CD14-positive monocyte (primary cell): ENCODE measurements around the gene UBE2G2. TPM values are rescaled to one million over a fixed set of nuclear protein-coding genes. Genes with fewer than 3 reads are reported as not detected.

Source experiments
- DNase-seq, 3 donors: peaks; one replicate each; pipeline ENCODE4 v3.0.0-alpha.2; 2011 to 2022
- H2AFZ ChIP-seq: 2 replicates; pipeline ENCODE4 v1.6.0; 2012; ENCODE audit warnings: mild to moderate bottlenecking, low read depth, low read length, inconsistent platforms; ENCODE audit not compliant: insufficient read depth, poor library complexity, severe bottlenecking
- H3K27ac ChIP-seq, 2 donors: 1 replicate in 1 of 2; 2 replicates in 1 of 2; pipeline ENCODE4 v1.5.1; 2012 to 2013; ENCODE audit warnings: low read length in 2 of 2, control low read depth in 1 of 2, inconsistent platforms in 1 of 2, low read depth in 1 of 2, mild to moderate bottlenecking in 1 of 2
- H3K27me3 ChIP-seq, 2 donors: one replicate each; pipeline versions ENCODE4 v1.6.0 to v1.6.1; 2011 to 2013; ENCODE audit warnings: low read length in 2 of 2; ENCODE audit not compliant: control insufficient read depth in 2 of 2, insufficient read depth in 2 of 2
- H3K36me3 ChIP-seq, 2 donors: replicated peaks in 1 of 2; 1 replicate in 1 of 2; 2 replicates in 1 of 2; pipeline versions ENCODE4 v1.5.1 to v1.6.1; 2012 to 2013; ENCODE audit warnings: low read length in 2 of 2, control low read depth in 1 of 2, inconsistent platforms in 1 of 2, mild to moderate bottlenecking in 1 of 2; ENCODE audit not compliant: insufficient read depth in 2 of 2, control insufficient read depth in 1 of 2
- H3K4me1 ChIP-seq, 2 donors: 1 replicate in 1 of 2; 2 replicates in 1 of 2; pipeline versions ENCODE4 v1.5.1 to v1.6.1; 2012 to 2013; ENCODE audit warnings: low read length in 2 of 2, control low read depth in 1 of 2, inconsistent platforms in 1 of 2, mild to moderate bottlenecking in 1 of 2, moderate library complexity in 1 of 2; ENCODE audit not compliant: insufficient read depth in 2 of 2, control insufficient read depth in 1 of 2
- H3K4me2 ChIP-seq: replicated peaks from 2 replicates; pipeline ENCODE3; 2012; ENCODE audit warnings: low read length, moderate library complexity, mild to moderate bottlenecking; ENCODE audit not compliant: poor library complexity, severe bottlenecking; ENCODE audit errors: extremely low read depth
- H3K4me3 ChIP-seq, 3 experiments: fragments of 200-600 bp in 1 of 3; sonication (generic) in 1 of 3; replicated peaks in 1 of 3; 1 replicate in 2 of 3; 2 replicates in 1 of 3; pipeline ENCODE4 v1.5.1; 2011 to 2013; ENCODE audit warnings: low read length in 3 of 3, mild to moderate bottlenecking in 3 of 3, control low read depth in 2 of 3, low read depth in 2 of 3, inconsistent platforms in 1 of 3, moderate library complexity in 1 of 3
- H3K79me2 ChIP-seq: 2 replicates; pipeline ENCODE4 v1.6.0; 2012; ENCODE audit warnings: mild to moderate bottlenecking, control low read depth, inconsistent platforms, low read length, moderate library complexity; ENCODE audit not compliant: insufficient read depth
- H3K9ac ChIP-seq: 2 replicates; pipeline ENCODE4 v1.6.0; 2017; ENCODE audit warnings: low read length, mild to moderate bottlenecking; ENCODE audit not compliant: insufficient read depth, poor library complexity, severe bottlenecking
- H3K9me3 ChIP-seq, 2 donors: replicated peaks in 1 of 2; 1 replicate in 1 of 2; 2 replicates in 1 of 2; pipeline versions ENCODE4 v1.5.1 to v1.6.1; 2012 to 2013; ENCODE audit warnings: low read length in 2 of 2, control low read depth in 1 of 2; ENCODE audit not compliant: control insufficient read depth in 1 of 2, insufficient read depth in 1 of 2
- H4K20me1 ChIP-seq: 2 replicates; pipeline ENCODE4 v1.6.0; 2012; ENCODE audit warnings: mild to moderate bottlenecking, low read length, control low read depth, moderate library complexity; ENCODE audit not compliant: insufficient read depth
- H3K27ac Mint-ChIP-seq, 7 donors: one replicate each; pipeline ENCODE4 v1.8.0; 2020; ENCODE audit warnings: mild to moderate bottlenecking in 7 of 7, mixed read lengths in 7 of 7, moderate library complexity in 6 of 7, inconsistent platforms in 2 of 7
- H3K27me3 Mint-ChIP-seq, 3 donors: one replicate each; pipeline ENCODE4 v1.8.0; 2021 to 2022; ENCODE audit warnings: low read depth in 3 of 3, mild to moderate bottlenecking in 3 of 3, mixed read lengths in 3 of 3, moderate library complexity in 3 of 3, inconsistent platforms in 1 of 3
- H3K36me3 Mint-ChIP-seq, 2 donors: one replicate each; pipeline ENCODE4 v1.8.0; 2020; ENCODE audit warnings: mixed read lengths in 2 of 2, inconsistent platforms in 1 of 2, mild to moderate bottlenecking in 1 of 2
- H3K4me1 Mint-ChIP-seq: one replicate; pipeline ENCODE4 v1.8.0; 2020; ENCODE audit warnings: mild to moderate bottlenecking, mixed read lengths
- H3K4me3 Mint-ChIP-seq, 2 donors: one replicate each; pipeline ENCODE4 v1.8.0; 2020; ENCODE audit warnings: mild to moderate bottlenecking in 2 of 2, mixed read lengths in 2 of 2, moderate library complexity in 1 of 2
- H3K9me3 Mint-ChIP-seq, 7 donors: one replicate each; pipeline ENCODE4 v1.8.0; 2020 to 2022; ENCODE audit warnings: mixed read lengths in 7 of 7, mild to moderate bottlenecking in 6 of 7, moderate library complexity in 6 of 7, inconsistent platforms in 2 of 7
- WGBS: methylation state at CpG from one replicate; pipeline ENCODE4 v1.1.5; 2013; ENCODE audit warnings: missing lambda C conversion rate; ENCODE audit not compliant: insufficient coverage; 5-methylcytosine and 5-hydroxymethylcytosine counted together
- intact Hi-C, 2 donors: fragments of 100-400 bp; cut with micrococcal nuclease; formaldehyde crosslinking; loops; one replicate each; pipeline versions ENCODE4 v1.15.0 to v1.15.1; 2023
- polyA plus RNA-seq, 3 donors: library from polyadenylated mRNA; depleted of rRNA in 1 of 3; unstranded in 2 of 3; stranded (reverse) in 1 of 3; fragments of 300-500 nt in 2 of 3; fragments of >200 nt in 1 of 3; fragmentation: Illumina TruSeq in 2 of 3; gene quantifications; 1 replicate in 2 of 3; 2 replicates in 1 of 3; pipeline ENCODE4 v1.2.3, GENCODE V29; 2012 to 2021
- TF ChIP-seq, protein P1 (sequence below): fragments of 200-600 bp; IDR thresholded peaks from one replicate; pipeline ENCODE4 v1.8.0; 2022; ENCODE audit warnings: antibody characterized with exemption, mild to moderate bottlenecking

Gene UBE2G2
- polyA plus RNA-seq, 3 donors: 22.5 to 123 (median 31.0) TPM

DNA sequence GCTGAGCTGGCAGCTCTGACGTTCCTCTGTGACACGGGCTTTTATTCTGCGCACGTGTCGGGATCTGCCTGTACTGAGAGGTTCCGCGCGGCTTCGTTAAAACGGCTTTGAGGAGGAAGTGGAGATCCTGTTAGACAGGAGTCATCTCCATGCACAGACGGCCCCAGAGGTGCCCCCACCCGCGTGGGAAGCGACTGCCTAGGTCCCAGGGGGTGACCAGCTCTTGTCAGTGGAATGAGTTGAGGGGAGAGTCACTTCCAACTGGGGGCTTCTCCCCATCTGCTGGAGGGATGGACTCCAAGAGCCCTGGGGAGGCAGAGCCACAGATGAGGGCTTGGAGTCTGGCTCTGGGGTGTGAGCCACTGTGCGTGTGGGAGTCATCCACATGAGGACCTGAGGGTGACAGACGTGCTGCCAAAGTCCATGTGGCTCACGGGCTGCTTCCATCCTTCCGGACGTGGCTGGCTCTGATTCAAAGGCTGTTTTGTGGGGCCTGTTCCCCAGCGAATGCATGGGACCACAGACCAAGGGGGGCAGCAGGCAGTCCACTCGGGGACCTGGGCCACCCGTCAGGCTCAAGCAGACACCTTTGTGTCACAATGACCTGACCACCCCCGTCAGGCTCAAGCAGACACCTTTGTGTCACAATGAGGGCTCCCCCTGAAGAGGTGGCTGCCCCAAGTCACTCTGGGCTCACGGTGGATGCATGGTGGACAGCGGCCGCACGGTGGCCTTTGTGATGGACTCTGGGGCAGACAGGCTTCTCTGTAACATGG, 45.1 kb upstream of the UBE2G2 start:
- H3K4me1 Mint-ChIP-seq: peaks cover 44% of the 10 kb centered on the region
- intact Hi-C loops: no loop called here
- H3K4me1 ChIP-seq: peaks cover 40 to 54% of the 10 kb centered on the region in 2 donors
- H3K9me3 Mint-ChIP-seq: no peaks in the 10 kb centered on the region
- H3K27ac ChIP-seq: peak overlapping the region; percentile 72 to 85
- peak overlapping the region; percentile 71 for H3K9ac ChIP-seq
- H3K4me2 ChIP-seq: peak overlapping the region; percentile 79
- H3K4me3 ChIP-seq: peak overlapping the region in 1 of 3 experiments; percentile 69
- WGBS: 32% methylated on average over 26 of the region's 27 CpGs
- H3K36me3 ChIP-seq: peaks cover 32% of the 10 kb centered on the region in 2 donors
- H2AFZ ChIP-seq: no peak overlapping the region
- H3K4me3 Mint-ChIP-seq: peak overlapping the region; percentile 68 to 80
- H3K27me3 Mint-ChIP-seq: peaks cover 2 to 10% (median 4%) of the 10 kb centered on the region in 3 donors
- TF ChIP-seq, protein P1, sequence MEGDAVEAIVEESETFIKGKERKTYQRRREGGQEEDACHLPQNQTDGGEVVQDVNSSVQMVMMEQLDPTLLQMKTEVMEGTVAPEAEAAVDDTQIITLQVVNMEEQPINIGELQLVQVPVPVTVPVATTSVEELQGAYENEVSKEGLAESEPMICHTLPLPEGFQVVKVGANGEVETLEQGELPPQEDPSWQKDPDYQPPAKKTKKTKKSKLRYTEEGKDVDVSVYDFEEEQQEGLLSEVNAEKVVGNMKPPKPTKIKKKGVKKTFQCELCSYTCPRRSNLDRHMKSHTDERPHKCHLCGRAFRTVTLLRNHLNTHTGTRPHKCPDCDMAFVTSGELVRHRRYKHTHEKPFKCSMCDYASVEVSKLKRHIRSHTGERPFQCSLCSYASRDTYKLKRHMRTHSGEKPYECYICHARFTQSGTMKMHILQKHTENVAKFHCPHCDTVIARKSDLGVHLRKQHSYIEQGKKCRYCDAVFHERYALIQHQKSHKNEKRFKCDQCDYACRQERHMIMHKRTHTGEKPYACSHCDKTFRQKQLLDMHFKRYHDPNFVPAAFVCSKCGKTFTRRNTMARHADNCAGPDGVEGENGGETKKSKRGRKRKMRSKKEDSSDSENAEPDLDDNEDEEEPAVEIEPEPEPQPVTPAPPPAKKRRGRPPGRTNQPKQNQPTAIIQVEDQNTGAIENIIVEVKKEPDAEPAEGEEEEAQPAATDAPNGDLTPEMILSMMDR: no peak
- peaks cover 50% of the 10 kb centered on the region for H4K20me1 ChIP-seq
- peak overlapping the region; percentile 86 to 94 (median 88) for H3K27ac Mint-ChIP-seq
- peak; percentile 88 to 91 (median 88) for DNase-seq
- no peaks in the 10 kb centered on the region for H3K27me3 ChIP-seq
- H3K36me3 Mint-ChIP-seq: peaks cover 30 to 41% of the 10 kb centered on the region in 2 donors
- H3K9me3 ChIP-seq: no peaks in the 10 kb centered on the region
- peaks cover 11% of the 10 kb centered on the region for H3K79me2 ChIP-seq

DNA sequence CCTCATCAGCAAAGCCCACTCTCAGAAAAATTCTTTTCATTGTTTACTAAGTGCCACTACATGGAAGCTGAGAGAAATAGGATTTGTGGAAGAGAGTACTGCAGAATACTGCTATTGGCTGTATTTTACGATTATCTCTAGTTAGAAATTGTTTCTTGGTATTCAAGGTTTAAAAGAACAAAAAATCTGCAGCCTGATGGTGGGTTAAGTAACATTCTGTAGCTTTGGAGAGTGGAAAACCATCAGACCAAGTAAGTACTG, 44.5 kb upstream of the UBE2G2 start:
- Histone ChIP-seq H3K79me2 (peaks cover 9% of the 10 kb centered on the region), H2AFZ (peak overlapping the region; percentile 64), H3K27me3 (no peaks in the 10 kb centered on the region), H3K27ac (peak overlapping the region; percentile 72 to 85), H3K36me3 (peaks cover 27% of the 10 kb centered on the region in 2 donors), H3K9ac (peak overlapping the region; percentile 71), H3K4me1 (peaks cover 40 to 54% of the 10 kb centered on the region in 2 donors), H3K9me3 (no peaks in the 10 kb centered on the region), H3K4me3 (peak overlapping the region; percentile 3 to 69 (median 37)), H3K4me2 (peak overlapping the region; percentile 79), H4K20me1 (peaks cover 45% of the 10 kb centered on the region)
- H3K9me3 Mint-ChIP-seq: no peaks in the 10 kb centered on the region
- 0% methylated on average over 1 of the region's 1 CpG for WGBS
- no peak for DNase-seq
- H3K36me3 Mint-ChIP-seq: peaks cover 25 to 35% of the 10 kb centered on the region in 2 donors
- intact Hi-C loops: no loop called here
- peaks cover 44% of the 10 kb centered on the region for H3K4me1 Mint-ChIP-seq
- peak overlapping the region; percentile 68 to 80 for H3K4me3 Mint-ChIP-seq
- TF ChIP-seq, protein P1: no peak
- peaks cover 2 to 10% (median 4%) of the 10 kb centered on the region in 3 donors for H3K27me3 Mint-ChIP-seq
- H3K27ac Mint-ChIP-seq: peak overlapping the region; percentile 86 to 94 (median 88)
